Measurements from ENCODE around the gene DHPS. TPM values are rescaled to one million over a fixed set of nuclear protein-coding genes. Genes with fewer than 3 reads are reported as not detected.
A peak's percentile ranks its signal among the peaks of the same experiment; 100 is the strongest.
"Not testable (repeated sequence)": the region's sequence is repeated elsewhere in the genome, so short reads cannot be mapped to it uniquely, and the experiment has no call there.

The DHPS gene
- 127 and 140 TPM in 2 replicates for total RNA-seq (2014; rRNA removed; shearing (Covaris generic); ENCODE audit: low replicate concordance)

DNA sequence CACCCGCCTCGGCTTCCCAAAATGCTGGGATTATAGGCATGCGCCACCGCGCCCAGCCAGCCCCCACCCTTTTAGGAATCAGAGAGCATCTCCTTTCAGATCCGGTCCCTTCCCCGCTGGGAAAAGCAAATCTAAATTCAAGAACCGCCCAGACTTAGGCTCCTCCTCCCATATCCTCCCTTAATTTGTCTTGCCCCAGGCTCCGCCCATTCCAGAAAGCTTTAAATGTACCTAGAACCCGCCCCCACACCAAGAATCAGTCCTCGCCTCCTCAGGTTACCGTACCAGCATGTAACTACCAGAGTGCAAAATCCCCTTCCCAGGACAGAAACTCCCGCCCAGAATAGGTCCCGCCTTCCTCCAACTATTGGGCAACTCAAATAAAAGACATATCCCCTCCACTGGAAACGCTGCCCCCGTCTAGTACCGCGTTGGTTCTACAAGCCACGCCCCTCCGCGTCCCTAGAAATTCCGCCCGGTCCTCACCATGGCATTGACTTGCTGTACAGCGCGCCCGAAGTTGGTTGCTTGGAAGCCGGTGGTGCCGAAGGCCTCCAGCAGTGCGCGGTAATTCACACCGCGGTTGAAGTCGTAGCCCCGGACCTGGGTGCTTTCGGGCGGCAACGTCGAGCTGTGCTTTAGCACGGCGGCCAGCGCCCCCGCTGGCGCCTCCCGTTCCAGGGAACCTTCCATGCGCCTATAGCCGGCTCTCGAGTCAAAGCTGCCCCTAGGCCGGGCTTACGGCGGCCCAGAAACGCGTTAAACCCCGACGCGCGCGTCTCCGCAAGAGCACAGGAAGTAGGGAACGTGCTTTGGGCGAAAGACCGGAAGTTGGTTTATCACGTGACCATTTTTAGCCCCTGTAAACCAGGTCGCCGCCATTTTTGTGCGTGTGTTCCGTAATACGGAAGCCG, at the start of gene DHPS:
TSS of gene DHPS (minus strand) at position 807 of the 914 bp plus-strand sequence. CDS start at position 693, 114 bp downstream.
- H3K36me3 ChIP-seq, result peaks cover 40% of the 10 kb centered on the region
- no peaks in the 10 kb centered on the region for H3K27me3 ChIP-seq
- peak within 1 kb of the TSS; percentile 94 for H3K4me3 ChIP-seq

DNA sequence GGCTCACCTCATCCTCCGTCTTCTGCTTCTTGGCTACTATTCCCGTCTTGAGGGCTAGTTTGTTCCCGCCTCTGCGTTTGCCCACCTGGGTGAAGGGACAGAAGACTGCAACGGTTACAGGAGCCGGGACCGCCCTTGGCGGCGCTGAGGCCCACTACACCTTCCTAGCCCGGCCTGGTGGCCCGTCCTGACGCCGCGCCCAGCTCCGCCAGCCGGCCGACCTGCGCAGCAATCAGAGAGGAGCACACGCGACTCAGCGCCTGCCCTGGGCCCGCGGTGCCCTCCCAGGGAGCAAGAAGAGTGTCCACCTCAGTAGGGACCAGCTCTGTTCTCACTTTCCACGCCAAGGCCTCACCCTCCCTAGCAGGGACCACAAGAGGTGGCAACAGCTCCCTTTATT, 49.7 kb upstream of the DHPS start:
- no peak overlapping the region for H3K4me3 ChIP-seq
- H3K36me3 ChIP-seq, result peaks cover 79% of the 10 kb centered on the region
- no peaks in the 10 kb centered on the region for H3K27me3 ChIP-seq
- DNase-seq, result no peak
- H3K9me3 ChIP-seq, result no peaks in the 10 kb centered on the region

More for the DNA sequence above, at the start of gene DHPS:
- peak; percentile 98 for DNase-seq
- no peaks in the 10 kb centered on the region for H3K9me3 ChIP-seq

DNA sequence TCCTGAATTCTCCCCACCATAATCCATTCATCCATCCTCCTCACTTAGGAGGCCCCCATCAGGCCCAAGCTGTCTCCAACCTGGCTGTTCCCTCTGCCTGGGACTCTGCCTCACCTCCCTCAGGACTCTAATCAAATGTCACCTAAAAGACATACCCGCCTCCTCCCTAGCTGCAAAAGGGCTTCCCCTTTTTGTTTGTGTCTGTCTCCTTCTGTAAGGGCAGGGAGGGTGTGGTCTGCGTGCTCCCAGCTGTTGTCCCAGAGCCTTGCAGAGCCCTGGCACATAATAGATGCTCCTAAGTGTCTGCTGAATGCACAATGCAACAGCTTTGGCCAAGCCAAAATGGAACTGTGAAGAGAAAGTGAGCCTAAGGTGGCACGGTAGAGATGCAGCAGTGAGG, 48.4 kb upstream of the DHPS start:
- H3K27me3 ChIP-seq, result no peaks in the 10 kb centered on the region
- H3K9me3 ChIP-seq, result no peaks in the 10 kb centered on the region
- no peak overlapping the region for H3K4me3 ChIP-seq
- DNase-seq, result no peak
- peaks cover 82% of the 10 kb centered on the region for H3K36me3 ChIP-seq

DNA sequence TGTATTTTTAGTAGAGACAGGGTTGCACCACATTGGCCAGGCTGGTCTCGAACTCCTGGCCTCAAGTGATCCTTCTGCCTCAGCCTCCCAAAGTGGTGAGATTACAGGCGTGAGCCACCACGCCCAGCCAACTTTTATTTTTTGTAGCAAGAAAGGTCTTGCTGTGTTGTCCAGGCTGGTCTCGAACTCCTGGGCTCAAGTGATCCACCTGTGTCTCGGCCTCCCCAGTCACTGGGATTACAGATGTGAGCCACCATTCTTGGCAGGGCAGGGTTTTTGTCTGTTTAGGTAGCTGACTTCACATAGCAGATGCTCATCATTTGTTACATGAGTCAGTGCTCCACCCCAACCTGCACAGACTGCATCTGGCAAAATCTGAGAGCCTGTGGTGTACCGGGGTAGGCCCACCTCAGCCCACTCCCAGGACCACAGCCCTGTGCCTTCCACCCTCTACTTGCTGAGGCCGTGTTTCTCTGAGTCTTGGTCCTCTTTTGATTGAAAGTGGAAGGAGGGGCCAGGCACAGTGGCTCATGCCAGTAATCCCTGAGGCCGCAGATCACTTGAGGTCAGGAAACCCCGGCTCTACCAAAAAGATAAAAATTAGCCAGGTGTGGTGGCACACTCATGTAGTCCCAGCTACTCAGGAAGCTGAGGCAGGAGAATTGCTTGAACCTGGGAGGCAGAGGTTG, 46.2 kb upstream of the DHPS start:
- H3K27me3 ChIP-seq, result no peaks in the 10 kb centered on the region
- peaks cover 74% of the 10 kb centered on the region for H3K36me3 ChIP-seq
- DNase-seq, result no peak
- no peaks in the 10 kb centered on the region for H3K9me3 ChIP-seq
- no peak overlapping the region for H3K4me3 ChIP-seq

DNA sequence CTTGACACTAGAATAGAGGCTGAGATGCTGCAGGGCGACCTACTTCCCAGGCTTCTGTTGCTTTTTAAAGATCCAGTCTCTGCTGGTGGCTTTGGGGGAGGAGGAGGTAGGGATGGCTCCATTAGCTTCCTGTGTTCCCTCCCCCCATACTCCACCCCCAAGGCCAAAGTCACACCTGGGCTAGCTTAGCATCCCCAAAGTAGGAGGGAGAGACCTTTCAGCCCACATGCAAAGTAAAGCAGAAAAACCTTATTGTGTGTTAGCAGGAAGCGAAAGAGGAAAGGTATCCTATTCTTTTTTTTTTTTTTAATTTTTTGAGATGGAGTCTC, 45.3 kb upstream of the DHPS start:
- Histone ChIP-seq H3K36me3 (peaks cover 64% of the 10 kb centered on the region), H3K9me3 (no peaks in the 10 kb centered on the region), H3K27me3 (no peaks in the 10 kb centered on the region), H3K4me3 (no peak overlapping the region)
- DNase-seq, result no peak

DNA sequence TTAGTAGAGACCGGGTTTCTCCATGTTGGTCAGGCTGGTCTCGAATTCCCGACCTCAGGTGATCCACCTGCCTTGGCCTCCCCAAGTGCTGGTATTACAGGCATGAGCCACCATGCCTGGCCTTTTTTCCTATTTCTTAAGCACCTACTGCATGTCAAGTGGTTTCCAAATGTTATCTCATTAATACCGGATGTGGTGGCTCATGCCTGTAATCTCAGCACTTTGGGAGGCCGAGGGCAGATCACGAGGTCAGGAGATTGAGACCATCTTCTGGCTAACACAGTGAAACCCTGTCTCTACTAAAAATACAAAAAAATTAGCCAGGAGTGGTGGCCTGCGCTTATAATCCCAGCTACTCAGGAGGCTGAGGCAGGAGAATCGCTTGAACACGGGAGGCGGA, 43.9 kb upstream of the DHPS start:
- peaks cover 58% of the 10 kb centered on the region for H3K36me3 ChIP-seq
- not testable (repeated sequence) for H3K9me3 ChIP-seq, DNase-seq, H3K4me3 ChIP-seq, H3K27me3 ChIP-seq

DNA sequence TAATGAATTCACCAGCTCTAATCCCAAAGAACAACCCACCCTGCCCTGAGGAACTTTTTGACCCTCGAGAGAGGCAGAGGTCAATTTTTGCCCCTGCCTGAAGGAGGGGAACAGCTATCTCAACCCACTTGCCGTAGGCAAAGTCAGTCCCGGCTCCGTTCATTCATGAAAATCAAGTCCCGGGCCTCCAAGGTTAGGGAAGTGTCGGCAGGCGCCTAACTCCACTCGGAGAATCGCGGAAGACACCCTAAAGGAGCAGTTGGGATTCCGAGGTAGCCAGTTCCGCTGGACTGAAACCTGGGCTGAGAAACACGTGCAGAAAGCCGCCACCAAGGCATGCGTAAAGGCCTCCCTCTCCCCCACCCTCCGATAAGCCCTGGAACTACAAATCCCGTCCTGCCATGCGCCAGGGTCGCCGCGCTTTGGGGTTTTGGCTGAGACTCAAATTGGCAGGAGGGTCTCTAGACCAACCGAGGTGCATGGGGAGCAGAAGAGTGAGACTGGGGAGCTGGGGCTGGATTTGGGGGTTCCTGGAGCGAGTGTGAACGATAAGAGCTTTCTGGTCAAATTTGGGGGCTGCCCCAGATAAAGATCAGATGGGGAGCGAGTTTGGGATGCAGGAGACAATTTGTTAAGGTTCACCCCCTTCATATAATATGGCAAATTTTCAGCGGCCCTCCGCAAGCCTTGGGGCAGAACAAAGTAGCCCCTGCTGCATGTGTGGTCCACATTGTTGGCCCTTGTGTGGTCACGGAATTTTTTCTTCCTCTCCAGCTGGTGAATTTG, 42.2 kb upstream of the DHPS start, which contains the start of gene TNPO2:
TSS of gene TNPO2 (minus strand) at position 292 of the 786 bp plus-strand sequence. CDS start 2,955 bp downstream, outside the sequence.
- peak; percentile 83 for DNase-seq
- peaks cover 58% of the 10 kb centered on the region for H3K36me3 ChIP-seq
- no peaks in the 10 kb centered on the region for H3K9me3 ChIP-seq
- no peaks in the 10 kb centered on the region for H3K27me3 ChIP-seq
- H3K4me3 ChIP-seq, result peak within 1 kb of the TSS; percentile 60

DNA sequence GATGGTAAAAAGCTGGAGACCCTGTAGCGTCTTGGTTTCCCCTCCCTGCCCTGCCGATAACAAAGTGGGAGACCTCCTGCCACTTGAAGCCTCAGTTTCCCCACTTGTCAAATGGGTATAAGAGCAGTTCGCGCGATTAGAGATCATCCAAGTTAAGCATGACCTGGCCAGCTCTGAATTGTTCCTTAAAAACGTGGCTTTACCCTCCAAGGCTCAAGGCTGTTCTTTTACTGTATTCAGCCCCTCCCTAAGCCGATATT, 41.6 kb upstream of the DHPS start:
- peaks cover 58% of the 10 kb centered on the region for H3K36me3 ChIP-seq
- H3K4me3 ChIP-seq, result peak overlapping the region; percentile 60
- H3K27me3 ChIP-seq, result no peaks in the 10 kb centered on the region
- H3K9me3 ChIP-seq, result no peaks in the 10 kb centered on the region
- DNase-seq, result no peak

DNA sequence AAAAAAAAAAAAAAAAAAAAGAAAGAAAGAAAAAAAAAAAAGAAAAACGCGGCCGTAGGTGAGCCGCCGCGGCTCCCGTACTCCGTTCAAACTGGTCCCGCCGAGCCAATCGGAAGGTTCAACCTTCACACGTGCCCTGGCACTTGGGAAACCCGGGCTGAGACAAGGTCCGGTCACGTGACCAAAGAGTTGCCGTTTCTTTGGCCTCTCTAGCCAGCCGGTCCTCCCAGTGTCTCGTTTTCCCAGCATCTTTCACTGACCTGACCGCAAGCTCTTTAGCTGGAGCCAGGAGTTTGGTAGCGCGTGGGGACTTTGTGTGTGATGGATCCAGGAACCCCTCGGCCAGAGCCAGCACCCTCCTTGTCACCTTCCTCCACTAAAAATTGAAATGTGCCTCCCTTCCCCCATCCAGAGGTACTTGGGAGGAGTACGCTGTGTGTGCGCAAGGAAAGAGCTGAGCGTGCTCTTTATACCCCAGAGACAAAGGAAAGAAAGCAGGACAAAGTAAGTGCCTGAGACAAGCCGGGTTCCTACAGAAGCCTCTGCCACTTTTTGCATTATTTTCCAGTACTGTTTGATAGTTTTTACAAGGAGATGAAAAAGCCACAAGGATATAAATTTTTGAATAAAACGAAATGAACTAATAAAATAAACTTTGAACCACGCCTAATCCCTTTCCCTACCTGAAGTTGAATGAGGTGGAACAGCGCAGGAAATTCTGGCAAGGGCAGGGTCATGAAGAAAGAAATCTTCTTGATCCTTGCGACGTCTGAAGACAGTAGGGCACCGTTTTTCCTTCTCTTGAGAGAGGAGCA, 41.1 kb upstream of the DHPS start:
- peak overlapping the region; percentile 60 for H3K4me3 ChIP-seq
- no peaks in the 10 kb centered on the region for H3K27me3 ChIP-seq
- peaks cover 58% of the 10 kb centered on the region for H3K36me3 ChIP-seq
- DNase-seq, result peak; percentile 100
- no peaks in the 10 kb centered on the region for H3K9me3 ChIP-seq

DNA sequence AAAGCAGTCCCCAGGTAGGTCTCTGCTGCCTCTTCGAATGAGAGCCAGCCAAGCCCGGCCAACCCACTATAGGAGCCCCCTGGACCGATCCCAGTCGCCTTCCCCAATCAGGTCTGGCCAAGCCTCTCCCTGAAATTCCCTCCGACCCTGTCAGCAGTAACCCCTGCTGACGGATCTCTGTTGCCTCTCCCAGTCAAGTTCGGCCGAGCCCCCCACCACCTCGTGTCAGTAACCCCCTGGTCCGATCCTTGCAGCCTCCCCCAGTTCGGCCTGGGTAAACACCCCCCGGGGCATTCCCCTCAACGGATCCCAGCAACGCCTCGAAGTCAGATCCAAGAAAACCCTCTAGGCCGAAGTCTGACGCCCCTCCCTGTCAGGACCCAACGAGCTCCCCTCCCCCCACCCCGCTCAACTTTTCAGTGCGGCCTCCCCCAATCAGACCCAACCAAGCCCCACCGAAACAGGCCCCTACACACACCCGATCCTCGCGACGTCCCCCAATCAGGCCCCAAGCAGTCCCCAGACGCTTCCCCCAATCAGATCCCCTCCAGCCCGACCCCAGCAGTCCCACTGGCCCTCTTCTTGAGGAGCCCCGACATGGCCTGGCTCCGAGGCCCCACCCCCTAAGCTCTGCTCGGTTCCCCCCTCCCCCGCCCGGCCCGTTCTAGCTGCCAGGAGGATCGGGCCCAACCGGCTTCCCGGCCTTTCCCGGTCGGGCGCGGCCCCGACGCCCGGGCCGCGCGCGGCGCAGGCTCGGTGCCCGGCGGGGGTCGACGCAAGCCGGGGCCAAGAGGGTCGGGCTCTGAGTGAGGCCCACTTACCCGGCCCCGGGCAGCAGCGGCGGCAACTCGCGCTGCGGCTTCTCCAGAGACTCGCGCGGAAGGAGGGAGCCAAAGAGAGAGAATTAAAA, 40.2 kb upstream of the DHPS start:
- H3K27me3 ChIP-seq, result no peaks in the 10 kb centered on the region
- H3K9me3 ChIP-seq, result no peaks in the 10 kb centered on the region
- peak; percentile 84 for DNase-seq
- H3K4me3 ChIP-seq, result peak overlapping the region; percentile 60
- H3K36me3 ChIP-seq, result peaks cover 58% of the 10 kb centered on the region

DNA sequence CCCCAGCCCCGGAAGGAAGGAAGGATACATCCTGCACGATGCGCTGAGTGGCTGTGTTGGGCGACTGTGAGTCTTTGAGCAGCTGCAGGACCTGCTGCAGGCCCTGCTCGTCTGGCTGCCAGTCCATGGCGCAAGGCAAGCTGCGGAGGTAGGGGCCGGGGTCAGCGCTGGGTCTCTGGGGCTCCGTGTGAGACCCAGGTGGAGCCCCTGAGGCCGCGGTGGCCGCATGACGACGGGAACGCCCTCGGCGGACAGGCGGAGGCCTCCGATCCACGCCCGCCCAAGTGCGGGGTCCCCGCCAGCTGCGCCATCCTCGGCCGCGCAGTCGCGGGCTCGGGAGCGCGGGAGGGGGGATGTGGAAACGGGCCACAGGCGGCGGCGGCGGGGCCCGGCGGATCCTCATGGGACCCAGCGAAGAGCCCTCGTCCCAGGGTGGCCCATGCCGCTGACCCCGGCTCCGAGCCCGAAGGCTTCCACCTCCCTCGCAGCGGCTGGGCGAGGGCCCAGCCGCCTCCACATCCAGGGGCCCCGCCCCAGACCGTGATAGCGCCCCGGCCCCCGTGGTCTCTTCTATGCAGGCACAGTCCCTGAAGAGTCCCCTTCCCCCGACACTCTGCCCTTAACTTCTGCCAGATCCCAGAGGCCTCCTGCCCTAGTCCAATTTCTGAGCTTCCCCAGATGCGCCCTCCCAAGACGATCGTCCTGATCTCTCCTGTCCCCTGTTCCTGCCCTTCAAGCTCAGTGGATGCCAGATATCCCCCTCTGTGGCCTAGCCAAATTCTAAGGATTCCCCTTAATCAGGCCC, 39.4 kb upstream of the DHPS start:
- H3K27me3 ChIP-seq, result no peaks in the 10 kb centered on the region
- H3K9me3 ChIP-seq, result no peaks in the 10 kb centered on the region
- peak; percentile 62 for DNase-seq
- peaks cover 61% of the 10 kb centered on the region for H3K36me3 ChIP-seq
- H3K4me3 ChIP-seq, result peak overlapping the region; percentile 60

DNA sequence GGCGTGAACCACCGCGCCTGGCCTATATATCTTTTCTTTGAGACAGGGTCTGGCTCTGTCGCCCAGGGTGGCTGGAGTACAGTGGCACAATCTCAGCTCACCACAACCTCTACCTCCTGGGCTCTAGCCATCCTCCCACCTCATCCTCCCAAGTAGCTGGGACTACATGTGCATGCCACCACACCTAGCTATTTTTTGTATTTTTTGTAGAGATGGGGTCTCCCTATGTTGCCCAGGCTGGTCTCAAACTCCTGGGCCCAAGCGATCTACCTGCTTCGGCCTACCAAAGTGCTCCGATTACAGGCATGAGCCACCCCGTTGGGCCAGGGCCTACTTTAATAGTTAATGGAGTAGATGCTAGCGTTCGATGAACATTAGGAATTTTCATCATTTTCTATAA, 38.6 kb upstream of the DHPS start:
- H3K9me3 ChIP-seq, result no peaks in the 10 kb centered on the region
- no peaks in the 10 kb centered on the region for H3K27me3 ChIP-seq
- peaks cover 65% of the 10 kb centered on the region for H3K36me3 ChIP-seq
- H3K4me3 ChIP-seq, result peak overlapping the region; percentile 60
- no peak for DNase-seq

DNA sequence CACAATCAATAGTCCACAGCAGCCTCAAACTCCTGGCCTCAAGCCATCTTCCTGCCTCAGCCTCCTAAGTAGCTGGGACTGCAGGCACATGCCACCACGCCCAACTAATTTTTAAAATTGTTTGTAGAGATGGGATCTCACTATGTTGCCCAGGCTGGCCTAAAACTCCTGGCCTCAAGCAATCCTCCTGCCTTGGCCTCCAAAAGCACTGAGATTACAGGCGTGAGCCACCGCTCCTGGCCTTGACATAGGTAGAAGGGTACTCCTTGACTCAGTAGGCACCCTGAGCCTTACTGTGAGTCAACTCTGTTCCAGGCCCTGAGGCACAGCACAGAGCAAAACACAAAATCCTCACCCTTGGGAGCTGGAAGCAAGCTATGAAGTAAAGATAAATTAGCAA, 34.2 kb upstream of the DHPS start:
- H3K4me3 ChIP-seq, result no peak overlapping the region
- H3K27me3 ChIP-seq, result no peaks in the 10 kb centered on the region
- no peak for DNase-seq
- H3K36me3 ChIP-seq, result peaks cover 98% of the 10 kb centered on the region
- H3K9me3 ChIP-seq, result no peaks in the 10 kb centered on the region

DNA sequence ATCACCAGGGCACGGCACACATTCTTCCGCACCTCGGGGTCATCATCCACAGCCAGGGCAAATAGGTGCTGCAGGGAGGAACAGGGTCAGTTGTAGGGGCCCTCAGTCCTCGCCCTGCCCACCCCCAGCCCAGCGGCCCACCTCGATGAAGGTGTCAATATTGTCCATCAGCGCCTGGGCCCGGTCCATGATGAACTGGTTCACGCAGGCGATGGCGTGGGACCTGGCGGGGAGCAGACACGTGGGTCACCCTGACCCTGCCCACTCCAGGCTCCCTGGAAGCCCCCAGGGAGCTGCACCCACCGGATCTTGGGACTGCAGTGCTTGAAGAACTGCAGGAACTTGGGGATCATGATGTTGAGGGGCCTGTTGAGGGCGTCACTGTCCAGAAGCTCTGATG, 33.4 kb upstream of the DHPS start:
- Histone ChIP-seq H3K27me3 (no peaks in the 10 kb centered on the region), H3K9me3 (no peaks in the 10 kb centered on the region), H3K4me3 (no peak overlapping the region), H3K36me3 (peaks cover 98% of the 10 kb centered on the region)
- DNase-seq, result no peak

DNA sequence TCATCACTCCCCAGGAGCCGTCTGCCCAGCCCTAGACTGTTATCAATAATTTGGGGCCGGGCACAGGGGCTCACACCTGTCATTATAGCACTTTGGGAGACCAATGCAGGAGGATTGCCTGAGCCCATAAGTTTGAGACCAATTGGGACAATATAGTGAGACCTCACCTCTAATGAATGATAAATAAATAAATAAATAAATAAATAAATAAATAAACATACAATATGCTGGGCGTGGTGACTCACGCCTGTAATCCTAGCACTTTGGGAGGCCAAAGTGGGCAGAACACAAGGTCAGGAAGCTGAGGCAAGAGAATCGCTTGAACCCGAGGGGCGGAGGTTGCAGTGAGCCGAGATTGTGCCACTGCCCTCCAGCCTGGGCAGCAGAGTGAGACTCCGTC, 31.6 kb upstream of the DHPS start:
- not testable (repeated sequence) for H3K9me3 ChIP-seq, H3K4me3 ChIP-seq, DNase-seq, H3K27me3 ChIP-seq
- H3K36me3 ChIP-seq, result peaks cover 98% of the 10 kb centered on the region
